Pons (tissue), 1 donor: ENCODE results near the gene OR7C1.
"Not testable (repeated sequence)": the region's sequence is repeated elsewhere in the genome, so short reads cannot be mapped to it uniquely, and the experiment has no call there.

Experiments used
- DNase-seq: peaks from one replicate; pipeline ENCODE4 v3.0.0-alpha.2; 2016; ENCODE audit warnings: low spot score

The OR7C1 gene

DNA sequence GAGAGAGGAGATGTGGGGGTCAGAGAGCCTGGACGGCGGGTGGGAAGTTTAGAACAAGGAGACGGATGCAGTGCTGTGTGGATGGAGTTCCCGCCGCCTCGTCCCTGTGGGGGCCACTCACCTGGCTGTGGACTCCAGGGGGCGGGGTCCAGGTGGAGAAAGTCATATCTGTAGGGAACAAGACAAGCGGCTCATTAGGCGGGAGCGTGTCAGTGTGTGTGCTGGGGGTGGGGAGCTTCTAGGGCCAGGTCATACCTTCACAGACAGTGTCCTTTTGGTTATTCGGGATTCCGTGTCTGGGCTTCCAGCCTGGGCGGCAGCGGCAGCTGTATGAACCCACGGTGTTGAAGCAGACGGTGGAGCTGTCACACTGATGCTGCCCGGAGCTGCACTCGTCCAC, 69.6 kb downstream of the OR7C1 start:
- DNase-seq: not testable (repeated sequence)

DNA sequence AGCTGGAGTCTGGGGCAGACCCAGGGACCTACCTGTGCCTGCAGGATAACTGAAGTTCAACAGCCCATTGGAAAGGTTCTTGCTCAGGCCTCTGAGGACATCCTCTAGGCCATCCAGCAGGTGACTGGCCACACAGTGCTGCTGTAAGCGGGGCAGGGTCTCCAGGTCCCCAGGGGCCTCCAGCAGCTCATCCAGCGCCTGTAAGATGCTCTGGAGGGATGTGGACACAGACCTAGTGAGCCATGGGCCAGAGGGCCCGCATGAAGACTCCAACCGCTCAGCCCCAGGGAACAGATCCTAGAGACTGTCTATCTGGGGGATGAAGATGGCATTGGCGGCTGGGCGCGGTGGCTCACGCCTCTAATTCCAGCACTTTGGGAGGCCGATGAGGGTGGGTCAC, 70.6 kb downstream of the OR7C1 start:
- no peak for DNase-seq

DNA sequence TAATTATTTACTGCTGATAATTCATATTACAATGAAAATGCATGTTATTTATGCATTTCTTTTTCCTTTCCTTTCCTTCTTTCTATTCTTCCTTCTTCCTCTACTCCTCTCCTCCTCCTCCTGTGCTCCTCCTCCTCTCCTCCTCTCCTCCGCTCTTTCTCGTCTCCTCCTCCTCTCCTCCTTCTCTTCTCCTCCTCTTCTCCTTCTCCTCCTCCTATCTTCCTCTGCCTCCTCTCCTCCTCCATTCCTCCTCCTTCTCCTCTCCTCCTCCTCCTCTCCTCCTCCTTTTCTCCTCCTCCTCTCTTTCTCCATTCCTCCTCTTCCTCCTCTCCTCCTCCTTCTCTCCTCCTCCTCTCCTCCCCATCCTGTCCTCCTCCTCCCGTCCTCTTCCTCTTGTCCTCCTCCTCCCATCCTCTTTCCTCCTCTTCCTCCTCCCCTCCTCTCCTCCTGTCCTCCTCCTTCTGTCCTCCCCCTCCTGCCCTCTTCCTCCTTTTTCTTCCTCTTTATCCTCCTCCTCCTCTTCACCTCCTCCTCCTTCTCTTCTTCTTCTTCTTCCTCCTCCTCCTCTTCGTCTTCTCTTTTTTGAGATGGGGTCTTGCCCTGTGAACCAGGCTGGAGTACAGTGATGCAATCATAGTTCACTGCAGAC, 71.4 kb downstream of the OR7C1 start:
- no peak for DNase-seq

DNA sequence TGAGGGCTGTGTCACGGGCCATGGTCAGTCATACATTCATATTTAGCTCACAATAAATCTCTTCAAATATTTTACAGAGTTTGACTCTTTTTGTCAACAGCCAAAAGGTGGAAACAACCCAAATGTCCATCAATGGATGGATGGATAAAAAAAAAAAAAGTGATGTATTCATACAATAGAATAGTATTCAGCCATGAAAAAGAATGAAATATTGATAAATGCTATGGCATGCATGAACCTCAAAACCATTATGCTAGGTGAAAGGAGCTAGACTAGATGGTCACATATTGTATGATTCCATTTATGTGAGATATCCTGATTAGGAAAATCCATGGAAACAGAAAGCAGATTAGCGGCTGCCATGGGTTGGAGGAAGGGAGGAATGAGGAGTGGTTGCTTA, 72.9 kb downstream of the OR7C1 start:
- DNase-seq: no peak

DNA sequence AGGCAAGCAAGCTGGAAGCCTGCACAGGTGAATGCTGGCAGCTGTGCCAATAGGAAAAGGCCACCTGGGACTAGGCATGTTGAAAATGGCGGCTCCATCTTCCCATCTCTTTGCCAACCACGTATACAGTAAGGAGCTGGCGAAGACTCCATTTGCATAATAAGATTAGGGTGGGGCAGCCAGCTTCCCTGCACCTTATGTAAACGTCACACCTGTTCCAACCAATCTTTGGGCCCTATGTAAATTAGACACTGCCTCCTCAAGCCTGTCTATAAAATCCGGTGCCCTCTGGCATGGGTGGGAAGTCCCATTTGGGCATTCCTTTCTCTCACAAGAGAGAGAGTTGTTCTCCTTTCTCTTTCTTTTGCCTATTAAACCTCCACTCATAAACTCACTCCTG, 73.4 kb downstream of the OR7C1 start:
- DNase-seq: no peak

DNA sequence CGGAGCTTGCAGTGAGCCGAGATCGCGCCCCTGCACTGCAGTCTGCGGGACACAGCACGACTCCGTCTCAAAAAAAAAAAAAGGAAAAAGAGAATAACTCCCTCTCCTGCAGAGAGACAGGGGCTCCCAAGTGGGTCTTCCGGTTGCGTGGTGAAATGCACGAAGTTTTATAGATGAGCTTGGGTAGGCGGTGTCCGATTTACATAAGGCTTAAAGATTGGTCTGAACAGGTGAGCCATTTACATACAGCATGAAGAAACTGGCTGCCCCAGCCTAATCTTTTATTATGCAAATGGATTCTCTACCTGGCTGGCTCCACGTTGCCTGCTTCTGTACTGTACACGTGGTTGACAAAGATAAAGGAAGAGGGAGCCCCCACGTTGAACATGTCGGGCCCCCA, 76.2 kb downstream of the OR7C1 start:
- DNase-seq: no peak

DNA sequence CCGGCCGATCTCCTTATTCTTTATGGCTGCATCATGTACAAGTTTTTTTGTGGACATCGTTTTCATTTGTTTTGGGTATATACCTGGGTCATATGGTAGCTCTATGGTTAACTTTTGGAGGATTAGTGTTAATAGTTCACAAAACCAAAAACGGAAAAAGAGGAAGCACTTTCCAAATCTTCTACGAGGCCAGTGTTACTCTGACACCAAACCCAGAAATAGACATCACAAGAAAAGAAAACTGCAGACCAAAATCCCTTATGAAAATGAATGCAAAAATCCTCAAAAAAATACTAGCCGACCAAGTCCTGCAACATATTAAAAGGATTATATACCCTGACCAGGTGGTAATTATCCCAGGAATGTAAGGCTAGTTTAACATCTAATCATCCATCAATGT, 86.4 kb downstream of the OR7C1 start:
- no peak for DNase-seq
